WI38 (cell line): Measurements from ENCODE around the gene LRRC8B.

ENCODE experiments used
- H3K4me3 ChIP-seq: 2 replicates; pipeline ENCODE4 v1.5.1; 2011; ENCODE audit warnings: low read depth, mild to moderate bottlenecking, control low read depth, low read length
- TF ChIP-seq, protein P1 (sequence below): IDR thresholded peaks from 2 replicates; pipeline ENCODE4 v1.5.1; 2012; ENCODE audit warnings: low read depth, mild to moderate bottlenecking, control low read depth, low read length

Gene LRRC8B

DNA sequence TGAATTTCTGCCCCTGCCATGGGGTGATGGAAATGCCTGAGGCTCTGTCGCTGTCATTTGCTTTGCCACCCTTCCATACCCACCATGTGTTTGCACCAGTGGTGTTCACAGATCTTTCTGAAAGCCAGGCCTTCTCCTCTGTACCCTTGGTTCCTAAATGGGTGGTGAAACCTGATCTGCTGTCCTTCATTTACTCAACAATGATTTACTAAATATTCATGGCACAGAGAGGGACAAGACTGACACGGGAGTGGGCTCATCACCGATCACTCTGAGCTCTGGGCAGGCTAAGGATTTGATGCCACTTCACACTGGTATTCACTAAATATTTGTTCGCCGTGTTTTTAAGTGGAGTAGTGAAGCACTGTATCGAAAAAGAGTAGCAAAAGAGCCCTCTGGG is 40.9 kb downstream of the LRRC8B start:
- H3K4me3 ChIP-seq, result no peak overlapping the region
- TF ChIP-seq, protein P1, sequence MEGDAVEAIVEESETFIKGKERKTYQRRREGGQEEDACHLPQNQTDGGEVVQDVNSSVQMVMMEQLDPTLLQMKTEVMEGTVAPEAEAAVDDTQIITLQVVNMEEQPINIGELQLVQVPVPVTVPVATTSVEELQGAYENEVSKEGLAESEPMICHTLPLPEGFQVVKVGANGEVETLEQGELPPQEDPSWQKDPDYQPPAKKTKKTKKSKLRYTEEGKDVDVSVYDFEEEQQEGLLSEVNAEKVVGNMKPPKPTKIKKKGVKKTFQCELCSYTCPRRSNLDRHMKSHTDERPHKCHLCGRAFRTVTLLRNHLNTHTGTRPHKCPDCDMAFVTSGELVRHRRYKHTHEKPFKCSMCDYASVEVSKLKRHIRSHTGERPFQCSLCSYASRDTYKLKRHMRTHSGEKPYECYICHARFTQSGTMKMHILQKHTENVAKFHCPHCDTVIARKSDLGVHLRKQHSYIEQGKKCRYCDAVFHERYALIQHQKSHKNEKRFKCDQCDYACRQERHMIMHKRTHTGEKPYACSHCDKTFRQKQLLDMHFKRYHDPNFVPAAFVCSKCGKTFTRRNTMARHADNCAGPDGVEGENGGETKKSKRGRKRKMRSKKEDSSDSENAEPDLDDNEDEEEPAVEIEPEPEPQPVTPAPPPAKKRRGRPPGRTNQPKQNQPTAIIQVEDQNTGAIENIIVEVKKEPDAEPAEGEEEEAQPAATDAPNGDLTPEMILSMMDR, result no peak

DNA sequence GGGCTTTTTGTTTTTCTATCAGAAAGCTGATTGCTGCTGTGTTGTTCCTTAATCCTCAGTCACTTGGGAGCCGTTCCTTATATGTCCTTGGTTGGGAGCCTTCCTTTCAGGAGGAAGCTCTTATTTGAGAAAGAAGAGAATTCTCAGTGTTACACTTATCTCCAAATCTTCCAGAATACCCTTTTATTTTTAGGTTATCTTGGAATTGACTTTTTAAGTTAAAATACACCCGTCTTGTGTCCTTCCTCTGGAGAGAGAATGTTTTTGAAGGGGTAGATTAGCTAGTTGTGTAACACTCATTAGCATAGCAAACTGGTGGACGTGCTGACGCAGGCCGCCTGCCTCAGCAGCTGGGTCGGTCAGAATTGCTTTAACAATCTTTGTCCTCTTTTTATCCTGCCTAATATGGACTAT is 42.1 kb downstream of the LRRC8B start:
- TF ChIP-seq, protein P1, result no peak
- H3K4me3 ChIP-seq, result no peak overlapping the region

DNA sequence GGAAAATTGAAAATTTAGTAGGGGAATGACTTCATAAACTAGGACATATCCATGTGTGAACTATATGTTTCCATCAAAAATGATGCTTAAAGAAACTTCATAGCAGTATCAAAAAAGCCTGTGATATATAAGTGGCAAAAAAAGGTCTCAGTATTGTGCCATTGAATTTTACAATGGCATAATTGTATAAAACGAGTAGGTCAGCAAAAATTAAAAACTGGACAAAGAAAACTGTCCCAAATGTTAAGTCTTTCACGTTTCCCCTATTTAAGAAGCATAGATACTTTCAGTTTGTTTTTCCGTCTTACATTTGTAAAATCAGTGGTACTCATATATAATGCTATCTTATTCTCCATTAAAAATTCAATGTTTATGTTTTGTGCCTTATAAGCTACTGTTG is 43.2 kb downstream of the LRRC8B start:
- TF ChIP-seq, protein P1, result no peak
- no peak overlapping the region for H3K4me3 ChIP-seq

DNA sequence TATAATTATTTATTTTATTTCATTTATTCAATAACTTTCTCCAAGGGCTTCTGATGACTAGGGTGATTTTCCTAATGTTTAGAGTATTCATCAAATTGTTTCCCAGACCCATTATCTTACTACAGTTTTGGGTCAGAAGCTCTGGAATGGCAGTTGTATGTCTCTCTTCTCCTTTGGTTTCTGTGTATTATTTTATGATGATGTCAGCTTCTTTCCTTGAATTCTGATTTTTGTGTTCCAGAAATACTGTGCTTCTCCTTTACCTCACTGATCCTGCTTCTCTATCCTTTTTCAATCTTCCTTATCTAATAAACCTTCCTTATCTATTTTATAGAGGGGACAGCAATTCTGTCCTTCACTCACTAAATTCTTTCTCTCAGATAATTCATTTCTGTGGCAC is 48.8 kb downstream of the LRRC8B start:
- no peak overlapping the region for H3K4me3 ChIP-seq
- TF ChIP-seq, protein P1, result no peak

DNA sequence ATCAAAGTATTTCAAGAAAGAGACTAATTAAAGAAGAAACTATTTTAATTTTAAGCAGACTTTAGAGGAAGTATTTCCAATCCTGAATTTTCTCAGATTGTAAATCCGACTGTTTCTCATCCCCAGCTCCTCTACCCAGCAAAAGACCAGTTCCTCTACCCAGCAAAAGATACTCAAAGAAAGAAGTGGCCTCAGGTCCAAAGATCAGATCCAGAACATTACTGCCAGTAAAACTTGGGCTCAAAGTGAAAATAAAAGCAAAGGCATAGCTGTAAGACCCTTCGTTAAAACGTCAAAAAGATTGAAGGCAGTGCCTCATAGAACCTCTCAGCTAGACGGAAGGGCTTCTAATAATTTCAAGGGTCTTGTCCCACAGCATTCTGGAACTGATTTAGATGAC is 50.0 kb downstream of the LRRC8B start:
- no peak overlapping the region for H3K4me3 ChIP-seq
- TF ChIP-seq, protein P1, result no peak

DNA sequence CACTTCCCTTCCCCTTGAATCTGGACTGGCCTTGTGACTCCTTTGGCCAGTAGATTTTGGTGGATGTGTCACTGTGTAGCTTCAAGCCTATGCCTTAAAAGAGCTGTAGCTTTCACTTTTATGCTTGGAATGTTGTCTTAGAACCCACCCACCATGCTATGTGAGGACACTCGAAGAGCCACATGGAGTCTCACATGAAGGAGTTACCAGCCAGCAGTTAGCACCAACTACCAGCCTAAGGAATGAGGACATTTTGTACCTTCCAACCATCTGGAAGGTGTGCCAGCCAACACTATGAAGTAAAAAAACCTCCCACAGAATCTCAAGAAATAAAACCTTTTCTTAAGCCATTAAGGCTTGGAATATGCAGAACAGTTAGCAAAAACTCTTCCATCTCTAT is 50.6 kb downstream of the LRRC8B start:
- TF ChIP-seq, protein P1, result no peak
- no peak overlapping the region for H3K4me3 ChIP-seq

DNA sequence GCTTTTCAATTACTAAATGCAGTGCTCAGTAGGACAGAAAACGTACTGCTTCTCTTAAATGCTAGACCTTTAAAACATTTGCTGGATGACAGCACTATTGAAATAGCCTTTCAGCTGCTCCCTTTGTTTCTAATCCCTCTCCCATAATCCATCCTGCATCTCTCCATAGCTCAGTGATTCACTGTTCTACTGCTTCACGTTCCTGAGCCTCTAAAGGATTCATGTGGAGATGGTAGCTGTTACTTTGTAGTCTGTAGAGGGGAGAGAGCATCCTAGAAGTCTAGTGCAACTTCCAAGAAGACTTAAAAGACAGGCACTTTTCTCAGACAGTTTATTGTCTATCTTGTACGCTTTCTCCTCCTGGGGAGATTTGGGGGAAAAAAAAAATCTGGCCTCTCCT is 51.4 kb downstream of the LRRC8B start:
- TF ChIP-seq, protein P1, result no peak
- no peak overlapping the region for H3K4me3 ChIP-seq
